Measurements from ENCODE around the gene KLF11.
A peak's percentile ranks its signal among the peaks of the same experiment; 100 is the strongest.

DNA sequence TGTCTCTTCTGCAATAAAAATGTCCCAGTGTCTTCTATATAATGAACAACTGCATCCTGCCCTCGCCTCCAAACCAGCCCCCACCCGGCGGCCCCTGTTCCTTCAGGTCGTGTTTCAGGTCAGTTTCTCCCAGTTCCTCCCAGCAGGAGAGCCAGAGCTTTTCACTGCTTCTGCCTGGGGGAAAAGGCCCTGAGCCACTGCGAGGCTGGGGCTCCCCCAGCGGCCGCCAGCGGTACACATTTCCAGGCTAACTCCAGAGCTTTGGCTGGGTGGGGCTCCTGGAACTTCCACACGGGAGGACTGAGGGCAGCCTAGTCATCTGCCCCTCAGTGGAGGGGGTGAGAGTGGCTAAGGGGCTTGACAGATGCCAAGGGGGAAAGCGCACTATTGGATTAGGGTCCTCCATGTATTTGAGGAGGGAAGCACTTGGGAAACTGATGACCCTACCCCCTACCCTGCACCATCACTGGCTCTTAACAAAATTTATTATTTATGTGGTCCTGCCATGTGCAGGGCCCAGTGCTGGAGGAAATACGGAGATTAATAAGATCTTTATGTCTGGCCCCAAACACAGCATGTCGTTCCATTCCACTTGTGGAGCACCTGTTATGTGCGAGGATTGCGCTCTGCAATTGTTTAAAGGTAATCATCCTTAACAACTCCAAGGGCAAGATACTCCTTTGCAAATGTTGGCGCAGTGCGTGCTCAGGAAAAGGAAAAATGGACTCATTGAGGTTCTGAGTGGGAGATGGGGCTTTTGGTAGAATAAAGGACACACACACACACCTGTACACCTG is 54.2 kb downstream of the KLF11 start:
- peak; percentile 56 to 89 (median 78) for TF ChIP-seq CTCF (IDR thresholded peaks at IDR 0.05 in 8 of 11, conservative IDR thresholded peaks at IDR 0.05 in 3 of 11)
- TF ChIP-seq POLR2A (IDR thresholded peaks at IDR 0.05): peak in 1 of 3 donors; percentile 2
